NCI-H1694 (cell line): Measurements from ENCODE around the gene PAM.
"Not testable (repeated sequence)": the region's sequence is repeated elsewhere in the genome, so short reads cannot be mapped to it uniquely, and the experiment has no call there.

Experiments
- DNase-seq: peaks from one replicate; lab custom pipeline; 2025; lab: John Stamatoyannopoulos, UW

Gene PAM

GRCh38 chr5:103060424-103060954, 305.4 kb downstream of the PAM start:
- no peak for DNase-seq

- DNase-seq: no peak
Measured at GRCh38 chr5:103066326-103066725, 311.2 kb downstream of the PAM start.

- DNase-seq: not testable (repeated sequence)
Measured at GRCh38 chr5:103073500-103073899, 318.4 kb downstream of the PAM start.

- no peak for DNase-seq
Measured at GRCh38 chr5:103075442-103075841, 320.3 kb downstream of the PAM start.
